HG03342 (cell line): Measurements from ENCODE around the gene C9orf153.
"Not testable (repeated sequence)": the region's sequence is repeated elsewhere in the genome, so short reads cannot be mapped to it uniquely, and the experiment has no call there.

Experiments
- ATAC-seq: cut with Tn5 transposase; IDR thresholded peaks from one replicate; pipeline ENCODE4 v1.9.1; 2021; ENCODE audit warnings: mild to moderate bottlenecking, moderate library complexity; ENCODE audit not compliant: unreplicated experiment

Gene C9orf153

GRCh38 chr9:86259557-86259956 is at the start of gene C9orf153:
TSS of gene C9orf153 (minus strand) at chr9:86259657. CDS start at chr9:86229603, 30,054 bp downstream.
- ATAC-seq, result no peak

GRCh38 chr9:86308687-86309086 is 49.2 kb upstream of the C9orf153 start:
- no peak for ATAC-seq

GRCh38 chr9:86304236-86304730 is 44.8 kb upstream of the C9orf153 start:
- no peak for ATAC-seq

GRCh38 chr9:86303316-86303975 is 44.0 kb upstream of the C9orf153 start:
- ATAC-seq, result no peak

- ATAC-seq, result no peak
Measured at GRCh38 chr9:86301686-86302085, 42.2 kb upstream of the C9orf153 start.

- ATAC-seq, result no peak
Measured at GRCh38 chr9:86300701-86301100, 41.2 kb upstream of the C9orf153 start.

GRCh38 chr9:86298873-86299272 is 39.4 kb upstream of the C9orf153 start:
- no peak for ATAC-seq

GRCh38 chr9:86290341-86290740 is 30.9 kb upstream of the C9orf153 start:
- not testable (repeated sequence) for ATAC-seq

- no peak for ATAC-seq
Measured at GRCh38 chr9:86288499-86289198, 29.2 kb upstream of the C9orf153 start.

GRCh38 chr9:86287013-86287412 is 27.6 kb upstream of the C9orf153 start:
- no peak for ATAC-seq

GRCh38 chr9:86286278-86286677 is 26.8 kb upstream of the C9orf153 start:
- ATAC-seq, result no peak

- no peak for ATAC-seq
Measured at GRCh38 chr9:86285261-86285660, 25.8 kb upstream of the C9orf153 start.

- ATAC-seq, result peak; percentile 7
Measured at GRCh38 chr9:86282979-86283535, 23.6 kb upstream of the C9orf153 start.

- ATAC-seq, result peak; percentile 73
Measured at GRCh38 chr9:86282077-86282978, 22.9 kb upstream of the C9orf153 start, which contains the start of gene ISCA1. TSS of gene ISCA1 (minus strand) at chr9:86282538. CDS start at chr9:86282458, 80 bp downstream.

GRCh38 chr9:86281593-86282076 is 22.2 kb upstream of the C9orf153 start:
- ATAC-seq, result peak; percentile 21

GRCh38 chr9:86280580-86280979 is 21.1 kb upstream of the C9orf153 start:
- no peak for ATAC-seq

GRCh38 chr9:86279839-86280238 is 20.4 kb upstream of the C9orf153 start:
- no peak for ATAC-seq

- ATAC-seq, result no peak
Measured at GRCh38 chr9:86277072-86277471, 17.6 kb upstream of the C9orf153 start.

GRCh38 chr9:86275962-86276361 is 16.5 kb upstream of the C9orf153 start:
- ATAC-seq, result no peak

- ATAC-seq, result no peak
Measured at GRCh38 chr9:86274821-86275643, 15.6 kb upstream of the C9orf153 start.
